Esophagus mucosa (tissue), 1 donor: ENCODE results near the gene RSPRY1. TPM values are rescaled to one million over a fixed set of nuclear protein-coding genes. Genes with fewer than 3 reads are reported as not detected.
A peak's percentile ranks its signal among the peaks of the same experiment; 100 is the strongest.

Experiments used
- ATAC-seq: fragments of 200-7000 bp; cut with Tn5 transposase; one replicate; pipeline ENCODE4 v1.9.1; 2020
- total RNA-seq: library from RNA; stranded (reverse); gene quantifications from one replicate; pipeline ENCODE4 v1.2.4, GENCODE V29; 2023
- donor health status: DM: yes; HTN: yes; CAD: no.

The RSPRY1 gene
- 20.4 TPM for total RNA-seq

DNA sequence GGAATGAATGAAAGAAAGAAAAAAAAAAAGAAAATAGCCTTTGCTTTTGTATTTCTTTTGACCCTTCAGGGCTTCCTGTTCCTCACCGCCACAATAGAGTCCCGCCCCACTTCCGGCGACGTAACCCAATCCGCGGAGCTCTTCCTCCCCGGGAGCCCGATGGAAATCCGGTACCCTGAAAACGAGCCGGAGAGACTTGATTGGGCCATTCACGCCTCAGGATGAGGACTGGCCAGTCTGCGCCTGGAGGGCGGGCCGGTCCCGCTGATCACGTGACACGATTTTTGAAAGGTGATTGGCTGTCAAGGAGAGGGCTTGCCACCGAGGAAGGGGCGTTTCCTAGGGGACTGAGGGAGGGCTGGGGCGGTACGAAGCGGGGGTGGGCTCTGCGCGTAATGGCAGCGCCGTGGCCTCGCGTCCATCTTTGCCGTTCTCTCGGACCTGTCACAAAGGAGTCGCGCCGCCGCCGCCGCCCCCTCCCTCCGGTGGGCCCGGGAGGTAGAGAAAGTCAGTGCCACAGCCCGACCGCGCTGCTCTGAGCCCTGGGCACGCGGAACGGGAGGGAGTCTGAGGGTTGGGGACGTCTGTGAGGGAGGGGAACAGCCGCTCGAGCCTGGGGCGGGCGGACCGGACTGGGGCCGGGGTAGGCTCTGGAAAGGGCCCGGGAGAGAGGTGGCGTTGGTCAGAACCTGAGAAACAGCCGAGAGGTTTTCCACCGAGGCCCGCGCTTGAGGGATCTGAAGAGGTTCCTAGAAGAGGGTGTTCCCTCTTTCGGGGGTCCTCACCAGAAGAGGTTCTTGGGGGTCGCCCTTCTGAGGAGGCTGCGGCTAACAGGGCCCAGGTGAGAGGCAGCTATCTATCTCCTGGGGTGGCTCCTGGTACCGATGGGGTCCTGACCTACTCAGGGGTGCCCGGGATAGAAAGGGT lies at the start of gene RSPRY1, which contains the start of gene PSME3IP1:
Gene RSPRY1, plus strand, starts transcription at position 385 of the 927 bp plus-strand sequence. CDS start 18,330 bp downstream, outside the sequence.
Gene PSME3IP1, minus strand, starts transcription at position 95 of the 927 bp plus-strand sequence. CDS start 12,185 bp downstream, outside the sequence.
- ATAC-seq = peak; percentile 97

DNA sequence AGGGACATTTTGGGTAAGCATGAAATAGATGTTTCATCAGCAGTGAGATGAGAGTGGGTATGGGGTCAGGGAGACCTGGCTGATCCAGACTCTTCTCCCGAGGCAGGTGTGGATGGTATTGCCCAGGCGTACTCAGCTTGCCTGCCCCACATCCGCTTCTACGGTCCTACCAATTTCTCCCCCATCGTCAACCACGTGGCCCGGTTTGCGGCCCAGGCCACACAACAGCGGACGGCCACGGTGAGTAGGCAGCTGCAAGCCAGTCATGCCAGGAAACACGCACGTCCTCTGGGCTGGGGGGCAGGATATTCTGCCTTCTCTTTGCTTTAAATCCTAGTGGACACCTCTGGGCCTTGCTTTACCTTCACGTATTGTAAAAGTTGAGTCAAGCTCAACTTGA lies 49.1 kb upstream of the RSPRY1 start:
- ATAC-seq = no peak

DNA sequence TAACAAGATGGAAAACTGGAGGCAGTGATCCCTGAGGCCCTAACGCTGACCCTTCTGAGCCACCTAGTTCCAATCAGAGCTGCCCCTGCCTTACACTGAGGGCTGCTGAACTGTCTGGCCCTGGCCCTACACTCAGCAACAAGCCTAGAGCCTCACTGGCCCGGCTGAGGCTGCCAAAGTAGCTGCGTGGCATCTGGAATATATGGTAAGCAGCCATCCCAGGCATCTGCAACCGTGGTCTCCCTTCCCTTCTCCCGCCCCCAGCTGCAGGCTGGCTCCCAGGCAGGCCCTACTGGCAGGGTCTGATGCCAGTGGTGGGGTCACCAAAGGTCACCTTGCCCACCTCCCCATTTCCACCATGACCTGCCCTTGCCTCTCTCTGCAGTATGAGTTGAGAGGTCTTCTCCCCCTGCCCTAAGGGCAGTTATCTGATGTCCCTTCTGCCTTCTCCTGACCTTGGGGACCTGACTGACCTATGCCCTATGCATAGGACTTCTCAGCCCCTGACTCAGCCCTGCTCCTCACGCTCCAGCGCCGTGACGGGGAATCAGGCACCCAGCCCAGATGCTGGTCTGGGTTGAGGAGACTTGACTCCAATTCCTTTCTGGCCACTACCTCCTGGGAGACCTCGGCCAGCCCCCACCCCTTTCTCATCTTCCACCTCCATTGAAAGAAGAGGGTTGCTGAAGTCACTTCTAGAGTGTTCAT lies 48.4 kb upstream of the RSPRY1 start:
- ATAC-seq = no peak

DNA sequence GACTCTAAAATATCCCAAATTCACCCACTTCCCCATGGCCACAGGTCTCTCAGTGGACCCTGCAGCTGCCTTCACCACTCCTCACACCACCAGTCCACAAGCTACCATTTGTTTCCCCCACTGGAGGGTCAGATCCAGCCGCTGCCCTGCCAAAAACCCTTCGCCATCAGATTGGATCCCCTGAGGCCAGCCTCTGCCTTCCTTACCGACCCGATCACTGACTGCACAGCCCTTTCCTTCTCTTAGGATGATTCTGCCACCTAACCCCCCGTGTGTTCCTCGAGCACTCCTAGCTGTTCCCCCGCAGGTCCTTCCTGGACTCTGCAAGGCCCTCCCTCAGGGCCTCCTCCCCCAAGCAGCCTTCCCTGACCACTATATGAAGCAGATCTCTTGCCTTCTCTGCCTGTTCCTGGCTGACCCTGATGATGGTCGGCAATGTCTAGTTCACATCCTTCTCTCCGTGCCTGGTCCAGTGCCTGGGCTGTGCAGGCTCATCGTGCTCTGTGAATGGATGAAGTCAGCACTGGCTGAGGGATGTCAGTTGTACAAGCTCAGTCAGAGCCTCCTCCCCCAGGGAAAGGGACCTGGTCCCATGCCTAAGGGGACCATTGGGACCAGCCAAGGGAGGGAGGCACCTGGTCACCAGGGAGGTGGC lies 47.7 kb upstream of the RSPRY1 start:
- no peak for ATAC-seq

DNA sequence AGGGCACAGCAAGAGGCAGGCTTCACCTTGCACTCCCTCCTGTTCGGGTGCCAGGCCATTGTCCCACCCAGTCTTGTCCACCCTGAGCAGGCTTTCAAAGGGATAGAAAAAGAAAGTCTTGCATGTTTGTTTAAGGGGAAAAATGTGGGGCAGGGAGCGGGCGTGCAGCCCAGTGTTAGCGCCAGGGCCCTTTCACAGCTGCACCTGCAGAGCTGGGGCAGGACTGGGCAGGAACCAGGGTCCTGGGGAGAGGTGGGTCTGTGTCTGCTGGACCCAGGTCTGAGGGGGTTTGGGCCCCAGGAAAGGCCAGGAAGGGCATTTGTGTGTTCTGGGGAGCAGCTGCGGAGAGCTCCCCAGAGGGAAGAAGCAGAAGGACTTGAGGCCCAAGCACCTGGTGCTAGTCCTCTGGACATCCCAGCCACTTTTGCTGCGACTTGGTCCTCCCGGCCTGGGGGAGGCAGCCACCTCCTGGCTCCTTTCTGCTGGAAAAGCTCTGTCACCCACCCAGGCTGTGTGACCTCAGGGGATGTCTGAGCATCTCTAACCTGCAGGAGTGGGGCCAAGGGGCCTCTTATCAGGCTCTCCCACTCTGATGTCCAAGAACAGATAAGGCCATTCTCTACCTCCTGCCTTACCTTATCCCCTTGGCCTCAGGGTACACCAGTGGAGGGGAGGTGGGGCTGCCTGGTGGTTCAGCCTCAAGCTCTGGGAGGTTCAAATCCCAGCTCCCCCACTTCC lies 45.0 kb upstream of the RSPRY1 start:
- no peak for ATAC-seq

DNA sequence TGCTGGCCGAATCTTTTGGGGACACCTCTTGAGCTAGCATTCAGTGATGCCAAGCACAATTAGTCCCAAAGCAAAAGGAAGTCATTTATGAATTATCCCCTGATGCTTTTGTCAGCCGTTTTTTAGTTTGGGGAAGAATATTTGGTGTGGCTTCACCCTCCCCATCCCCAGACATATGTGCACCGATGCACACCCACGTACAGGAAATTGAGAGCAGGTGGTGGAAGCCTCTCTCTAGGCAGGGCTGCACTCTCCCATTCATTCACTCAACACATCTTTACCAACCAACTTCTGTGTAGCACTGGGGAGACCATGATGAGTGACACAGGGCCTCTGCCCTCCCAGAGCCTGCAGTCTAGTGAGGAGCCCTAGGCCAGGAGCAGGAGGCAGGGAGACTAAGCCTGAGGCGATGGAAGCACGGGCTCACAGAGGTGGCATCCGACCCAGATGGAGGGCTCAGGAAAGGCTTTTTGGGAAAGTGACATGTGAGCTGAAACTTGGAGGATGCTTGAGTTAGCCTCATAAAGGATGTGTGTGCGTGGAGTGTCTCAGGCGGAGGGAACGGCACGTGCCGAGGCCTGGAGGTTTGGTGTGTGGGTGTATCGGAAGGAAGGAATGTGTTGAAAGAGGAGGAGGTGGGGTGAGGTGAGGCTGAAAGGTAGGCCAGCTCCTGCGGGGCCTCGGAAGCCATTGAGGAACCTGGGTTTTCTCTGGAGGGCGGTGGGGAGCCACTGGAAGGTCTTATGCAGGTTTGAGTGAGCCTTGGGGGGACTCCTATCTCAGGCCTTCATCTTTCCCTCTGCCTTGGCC lies 44.1 kb upstream of the RSPRY1 start:
- ATAC-seq = no peak

DNA sequence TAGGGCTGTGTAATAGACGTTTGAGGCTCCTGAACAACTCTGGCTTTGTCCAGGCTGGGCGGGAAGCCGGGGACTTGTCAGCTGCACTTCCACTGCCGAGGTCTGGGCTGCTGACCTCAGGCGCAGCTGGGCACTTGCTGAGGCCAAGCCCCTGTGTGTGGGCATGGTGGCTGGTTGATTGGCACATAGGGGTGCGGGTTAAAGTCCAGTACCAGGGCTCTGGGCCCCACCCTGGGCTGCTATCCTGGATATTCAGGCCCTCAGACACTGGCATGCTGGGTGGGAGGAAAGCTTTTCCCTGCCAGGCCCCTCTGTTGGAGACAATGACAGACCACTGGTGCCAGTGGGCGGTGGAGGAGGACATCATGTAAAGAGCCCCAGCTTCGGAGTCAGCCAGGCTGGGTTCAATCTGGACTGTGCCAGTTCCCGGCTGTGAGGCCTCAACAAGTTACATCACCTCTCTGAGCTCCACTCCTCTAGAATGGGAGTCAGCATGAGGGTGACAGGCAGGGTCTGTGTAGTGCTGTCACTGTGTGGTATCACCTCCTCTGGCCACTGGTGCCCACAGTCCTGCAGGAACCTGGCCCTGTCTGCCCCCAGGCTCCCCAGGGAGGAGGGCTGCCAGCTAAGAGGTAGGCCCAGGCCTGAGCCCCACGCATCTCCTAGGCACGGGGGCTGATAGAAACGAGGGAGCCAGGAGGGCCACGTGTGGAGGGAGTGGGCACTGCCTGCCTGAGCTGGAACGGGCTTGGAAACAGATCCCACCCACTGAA lies 42.8 kb upstream of the RSPRY1 start:
- no peak for ATAC-seq

DNA sequence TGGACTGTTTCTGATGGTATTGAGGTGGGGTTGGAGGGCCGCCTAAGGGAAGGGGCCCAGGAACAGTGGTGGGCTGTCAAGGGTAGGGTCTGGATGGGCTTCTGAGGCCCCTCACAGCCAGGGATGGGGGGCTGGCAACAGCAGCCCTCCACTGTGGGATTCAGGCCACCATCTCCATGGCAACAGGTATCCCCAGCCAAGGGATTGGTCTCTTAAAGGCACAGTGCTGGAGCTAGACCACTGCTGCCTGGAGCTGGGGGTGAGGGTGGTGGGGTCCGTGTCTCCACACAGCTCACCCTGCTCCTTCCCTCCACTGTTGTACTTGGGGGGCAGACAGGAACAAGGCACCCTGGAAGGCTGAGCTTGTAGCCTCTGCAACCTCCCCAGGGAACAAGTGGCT lies 42.1 kb upstream of the RSPRY1 start:
- ATAC-seq = no peak

DNA sequence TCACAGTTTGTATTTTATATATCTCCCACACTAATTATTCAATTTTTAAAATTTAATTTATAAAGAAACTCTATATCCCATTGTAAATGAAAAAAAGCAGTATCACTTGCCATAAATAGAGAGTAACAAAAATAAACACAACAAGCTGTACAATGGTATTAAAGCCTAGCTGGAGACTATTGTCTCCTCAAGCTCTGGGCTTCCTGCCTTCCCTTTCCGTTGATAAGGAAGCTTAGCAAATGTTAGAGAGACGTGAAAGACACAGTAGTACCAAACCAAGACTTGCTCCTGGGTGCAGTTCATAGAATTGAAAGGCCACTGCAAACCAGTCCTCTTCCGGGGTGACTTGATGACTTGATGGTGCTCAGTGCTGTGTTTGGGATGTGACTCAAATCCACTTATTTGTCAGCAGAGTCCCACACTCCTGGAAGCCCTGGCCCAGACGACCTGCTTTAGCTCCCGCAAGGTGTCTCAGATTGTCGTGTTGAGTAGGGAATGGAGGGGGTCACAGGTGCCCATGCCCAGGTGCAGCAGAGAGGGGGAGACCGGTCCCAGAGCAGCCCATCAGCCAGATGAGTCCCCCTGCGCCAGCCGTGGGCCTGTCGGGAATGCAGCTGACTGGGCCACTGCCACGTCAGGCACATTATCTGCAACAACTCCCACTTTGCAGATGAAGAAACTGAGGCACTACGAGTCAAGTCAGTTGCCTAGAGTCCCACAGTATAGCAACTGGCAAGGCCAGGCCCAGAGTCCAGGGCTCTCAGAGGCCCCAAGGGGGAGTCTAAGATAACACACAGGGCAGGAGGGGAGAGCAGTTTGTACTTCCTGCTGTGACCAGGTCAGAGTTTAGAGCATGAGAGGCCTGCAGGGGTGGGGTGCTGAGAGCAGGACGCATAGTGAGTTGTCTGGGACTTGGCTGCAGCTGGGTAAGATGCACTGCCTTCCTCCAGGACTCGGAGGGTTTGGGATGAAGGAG lies 40.8 kb upstream of the RSPRY1 start:
- no peak for ATAC-seq

DNA sequence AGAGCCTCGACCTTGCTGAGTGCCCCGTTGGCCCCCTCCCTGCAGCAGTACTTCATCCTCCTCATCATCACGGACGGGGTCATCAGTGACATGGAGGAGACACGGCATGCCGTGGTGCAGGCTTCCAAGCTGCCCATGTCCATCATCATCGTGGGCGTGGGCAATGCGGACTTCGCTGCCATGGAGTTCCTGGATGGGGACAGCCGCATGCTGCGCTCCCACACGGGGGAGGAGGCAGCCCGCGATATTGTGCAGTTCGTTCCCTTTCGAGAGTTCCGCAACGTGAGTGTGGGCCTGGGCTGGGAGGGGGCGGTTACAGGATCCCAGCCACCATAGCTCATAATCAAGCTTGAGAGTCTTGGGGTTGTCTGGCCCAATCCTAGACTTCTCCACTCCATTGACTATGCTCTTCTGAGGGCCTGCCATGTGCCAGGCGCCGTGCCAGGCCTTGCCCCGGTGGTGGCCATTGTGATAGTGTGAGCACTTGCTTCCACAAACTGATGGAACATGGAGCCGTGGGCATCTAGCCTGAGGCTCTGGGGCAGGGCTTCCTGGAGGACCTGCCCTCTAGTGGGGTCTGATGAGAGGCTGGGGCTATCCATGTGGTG lies 40.0 kb upstream of the RSPRY1 start:
- no peak for ATAC-seq

DNA sequence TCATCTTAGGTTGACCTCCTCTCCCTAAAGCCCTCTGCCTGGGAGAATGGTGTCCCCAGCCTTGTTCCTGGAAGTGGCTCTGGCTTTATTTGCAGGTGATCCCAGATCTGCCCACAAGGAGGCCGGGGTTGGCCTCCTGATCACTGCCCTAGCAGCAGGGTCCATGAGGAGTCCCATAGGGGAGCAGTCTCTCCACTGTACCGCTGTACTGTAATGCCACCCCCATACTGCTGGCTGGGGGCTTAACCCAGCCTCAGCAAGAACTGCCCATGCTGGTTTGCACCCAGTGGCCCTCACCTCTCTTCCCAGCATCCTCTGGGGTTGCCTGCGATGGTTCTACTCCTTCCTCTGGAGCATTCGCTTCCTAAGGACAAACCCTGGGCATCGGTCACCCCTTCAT lies 39.4 kb upstream of the RSPRY1 start:
- ATAC-seq = peak; percentile 17

DNA sequence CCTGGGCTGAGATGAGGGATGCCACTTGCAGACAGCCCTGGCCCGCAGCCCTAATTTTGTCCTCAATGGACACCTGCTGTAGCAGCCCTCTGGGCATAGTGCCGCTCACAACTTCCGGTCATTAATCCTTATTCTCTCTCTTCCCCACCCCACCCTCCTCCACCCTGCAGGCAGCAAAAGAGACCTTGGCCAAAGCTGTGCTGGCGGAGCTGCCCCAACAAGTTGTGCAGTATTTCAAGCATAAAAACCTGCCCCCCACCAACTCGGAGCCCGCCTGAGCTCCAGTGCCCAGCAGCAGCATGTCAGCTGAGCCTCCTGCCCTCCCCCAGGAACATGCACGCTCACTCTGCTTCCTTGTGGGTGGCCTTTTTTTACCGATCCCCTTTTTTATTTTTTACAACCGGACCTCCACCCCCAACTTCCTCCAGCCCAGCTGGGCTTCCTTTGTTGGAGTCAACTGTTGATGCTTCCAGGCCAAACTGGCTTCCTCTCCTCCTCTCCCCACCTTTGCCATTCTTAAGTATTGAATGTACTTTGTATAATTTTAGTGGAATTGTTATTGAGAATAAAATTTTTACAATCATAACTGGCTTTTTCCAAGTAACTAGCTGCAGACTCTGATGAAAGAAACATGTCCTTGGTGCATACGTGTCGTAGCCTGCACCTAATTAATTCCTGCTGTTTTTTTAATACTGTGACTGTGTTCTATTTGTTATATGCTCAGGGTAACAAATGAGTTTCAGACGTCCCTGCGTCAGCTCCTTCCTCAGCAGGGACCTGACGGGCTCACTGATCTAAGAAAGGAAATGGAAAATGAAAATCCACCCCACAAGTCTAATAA lies 38.5 kb upstream of the RSPRY1 start:
- ATAC-seq = peak; percentile 53

DNA sequence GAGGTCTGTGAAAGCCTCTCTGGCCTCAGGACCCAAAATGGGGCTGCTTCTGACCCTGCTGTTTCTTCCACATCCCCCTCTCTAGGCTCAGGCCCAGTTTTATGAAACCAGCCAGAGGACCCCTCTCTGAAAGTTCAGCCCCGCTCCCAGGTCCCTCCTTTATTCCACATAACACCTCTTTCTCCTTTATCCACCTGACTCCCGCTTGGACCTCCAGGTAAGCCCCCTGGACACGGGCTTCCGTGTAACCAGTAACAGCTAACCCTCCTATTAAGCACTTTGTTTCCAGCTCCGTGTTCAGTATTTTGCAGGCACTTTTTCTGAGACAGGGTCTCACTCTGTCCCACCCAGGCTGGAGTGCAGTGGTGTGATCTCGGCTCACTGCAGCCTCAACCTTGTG lies 37.6 kb upstream of the RSPRY1 start:
- no peak for ATAC-seq

DNA sequence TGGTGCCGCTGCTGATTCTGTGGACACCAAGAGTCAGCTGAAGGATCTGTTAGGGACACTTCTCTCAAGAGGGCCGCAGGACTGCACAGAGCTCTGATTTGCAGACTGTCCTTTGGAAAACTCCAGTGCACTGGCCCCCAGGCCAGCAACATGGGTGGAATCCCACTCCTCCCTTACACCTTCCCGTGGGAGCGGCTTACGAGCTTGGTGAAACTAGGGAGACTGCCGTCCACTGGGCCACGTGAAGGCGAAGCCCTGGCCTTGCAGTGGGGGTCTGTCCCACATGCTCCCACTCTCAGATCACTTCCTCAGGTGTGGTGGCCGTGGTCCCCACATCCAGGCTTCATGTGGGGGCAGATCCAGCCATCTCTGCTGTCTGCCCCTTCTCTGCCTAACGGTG lies 36.7 kb upstream of the RSPRY1 start:
- ATAC-seq = no peak

DNA sequence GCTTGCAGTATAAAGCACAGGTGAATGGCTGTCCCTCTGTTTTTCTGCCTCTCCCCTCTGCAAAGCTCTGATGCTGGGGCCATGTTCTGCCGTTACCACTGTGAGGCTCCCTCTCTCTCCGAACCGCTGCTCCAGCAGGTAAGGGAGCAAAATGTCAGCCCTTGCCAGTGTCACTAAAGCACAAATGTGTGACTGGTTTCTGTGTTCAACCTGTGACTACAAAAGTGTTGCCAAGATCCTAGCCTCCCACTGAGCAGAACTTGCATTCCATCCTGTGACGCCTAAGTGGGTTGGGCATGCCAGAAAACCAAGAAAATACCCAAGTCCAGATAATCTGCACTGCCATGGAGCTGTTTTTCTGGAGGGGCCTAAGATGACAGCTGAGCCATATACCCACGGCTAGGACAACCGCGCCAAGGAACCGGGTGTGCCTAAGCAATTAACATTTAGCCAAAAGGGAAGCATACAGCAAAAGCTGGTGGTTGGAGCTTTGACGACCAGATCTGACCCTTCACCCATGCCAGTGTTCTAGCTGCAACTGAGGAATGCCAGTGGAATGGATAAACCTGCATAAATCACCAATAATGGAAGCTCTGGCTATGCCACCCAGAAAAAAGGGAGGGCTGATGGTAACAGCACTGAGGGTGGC lies 35.3 kb upstream of the RSPRY1 start:
- ATAC-seq = no peak

DNA sequence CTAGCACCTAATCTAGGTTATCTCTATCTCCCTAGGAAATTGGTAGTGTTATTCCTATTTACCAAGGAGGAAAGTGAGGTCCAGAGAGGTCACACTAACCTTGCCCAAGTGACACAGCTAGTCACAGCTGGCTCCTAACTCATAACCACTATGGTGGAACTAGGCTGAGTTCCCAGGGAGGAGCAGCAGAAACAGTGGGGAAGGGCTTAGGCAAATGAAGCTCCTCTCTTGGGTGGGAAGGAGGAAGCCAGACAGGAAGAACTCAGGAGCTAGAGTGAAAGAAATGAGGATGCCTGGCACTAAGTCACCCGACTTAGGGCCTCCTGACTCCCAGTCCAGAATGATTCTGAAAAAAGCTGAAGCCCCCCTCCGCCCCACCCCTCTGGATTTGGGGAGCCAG lies 34.8 kb upstream of the RSPRY1 start:
- ATAC-seq = no peak
